ENCODE data around the gene TRMT61B.

TRMT61B gene

GRCh38 chr2:28870146-28870891, at the start of gene TRMT61B:
TSS of gene TRMT61B (minus strand) at chr2:28870309. CDS start at chr2:28870277, 32 bp downstream.
- peak within 1 kb of the TSS; percentile 86 to 94 (median 88) for H3K27ac Mint-ChIP-seq
- peaks cover 30% of the 10 kb centered on the region for H3K4me1 Mint-ChIP-seq
- H3K4me3 Mint-ChIP-seq: peak within 1 kb of the TSS; percentile 97 to 100 (median 97)
- no peak for TF ChIP-seq CTCF (IDR thresholded peaks at IDR 0.05; ENCODE audit: unreplicated experiment in 3 of 3)
- H3K9me3 Mint-ChIP-seq: no peaks in the 10 kb centered on the region
- peaks cover 10% of the 10 kb centered on the region for H3K36me3 Mint-ChIP-seq (ENCODE audit: low read depth)
- H3K27me3 Mint-ChIP-seq (ENCODE audit: low read depth): peaks cover 13% of the 10 kb centered on the region

- no peaks in the 10 kb centered on the region for H3K9me3 Mint-ChIP-seq
- H3K4me3 Mint-ChIP-seq: no peak overlapping the region
- no peaks in the 10 kb centered on the region for H3K27me3 Mint-ChIP-seq (ENCODE audit: low read depth)
- no peaks in the 10 kb centered on the region for H3K4me1 Mint-ChIP-seq
- peaks cover 56% of the 10 kb centered on the region for H3K36me3 Mint-ChIP-seq (ENCODE audit: low read depth)
- no peak for TF ChIP-seq CTCF (IDR thresholded peaks at IDR 0.05; ENCODE audit: unreplicated experiment in 3 of 3)
- H3K27ac Mint-ChIP-seq: no peak overlapping the region
Measured at GRCh38 chr2:28915939-28916338, 45.8 kb upstream of the TRMT61B start.

- no peaks in the 10 kb centered on the region for H3K9me3 Mint-ChIP-seq
- peaks cover 76% of the 10 kb centered on the region for H3K36me3 Mint-ChIP-seq (ENCODE audit: low read depth)
- H3K27ac Mint-ChIP-seq: no peak overlapping the region
- TF ChIP-seq CTCF (IDR thresholded peaks at IDR 0.05; ENCODE audit: unreplicated experiment in 3 of 3): no peak
- no peak overlapping the region for H3K4me3 Mint-ChIP-seq
- H3K4me1 Mint-ChIP-seq: no peaks in the 10 kb centered on the region
- no peaks in the 10 kb centered on the region for H3K27me3 Mint-ChIP-seq (ENCODE audit: low read depth)
Measured at GRCh38 chr2:28909655-28910353, 39.7 kb upstream of the TRMT61B start.

GRCh38 chr2:28908172-28908571, 38.1 kb upstream of the TRMT61B start:
- H3K4me3 Mint-ChIP-seq: no peak overlapping the region
- H3K9me3 Mint-ChIP-seq: no peaks in the 10 kb centered on the region
- H3K27me3 Mint-ChIP-seq (ENCODE audit: low read depth): no peaks in the 10 kb centered on the region
- peaks cover 70% of the 10 kb centered on the region for H3K36me3 Mint-ChIP-seq (ENCODE audit: low read depth)
- H3K27ac Mint-ChIP-seq: no peak overlapping the region
- TF ChIP-seq CTCF (IDR thresholded peaks at IDR 0.05; ENCODE audit: unreplicated experiment in 3 of 3): no peak
- H3K4me1 Mint-ChIP-seq: no peaks in the 10 kb centered on the region

- Mint-ChIP-seq H3K4me1 (no peaks in the 10 kb centered on the region), H3K36me3 (ENCODE audit: low read depth) (peaks cover 71% of the 10 kb centered on the region), H3K27me3 (ENCODE audit: low read depth) (no peaks in the 10 kb centered on the region), H3K9me3 (no peaks in the 10 kb centered on the region), H3K4me3 (no peak overlapping the region), H3K27ac (no peak overlapping the region)
- TF ChIP-seq CTCF (IDR thresholded peaks at IDR 0.05; ENCODE audit: unreplicated experiment in 3 of 3): no peak
Measured at GRCh38 chr2:28906821-28907220, 36.7 kb upstream of the TRMT61B start.

Measured in nephron (organoid).